Activated naive CD4-positive, alpha-beta T cell treated with anti-CD3 and anti-CD28 coated beads, Interleukin-2, amount 50 U/mL, for 16 hours (primary cell): ENCODE data around the gene ZDHHC14.
"Not testable (repeated sequence)": the region's sequence is repeated elsewhere in the genome, so short reads cannot be mapped to it uniquely, and the experiment has no call there.

ENCODE experiments used
- DNase-seq: peaks from one replicate; pipeline ENCODE4 v3.0.0-alpha.2; 2020

The ZDHHC14 gene

GRCh38 chr6:157380779-157381561, at the start of gene ZDHHC14:
Gene ZDHHC14, plus strand, starts transcription at chr6:157381190.
- peak; percentile 92 for DNase-seq

GRCh38 chr6:157332813-157333212, 48.2 kb upstream of the ZDHHC14 start:
- no peak for DNase-seq

- DNase-seq, result no peak
Observed at GRCh38 chr6:157333537-157333936, 47.5 kb upstream of the ZDHHC14 start.

- no peak for DNase-seq
Observed at GRCh38 chr6:157333956-157334355, 47.0 kb upstream of the ZDHHC14 start.

- DNase-seq, result no peak
Observed at GRCh38 chr6:157335829-157336228, 45.2 kb upstream of the ZDHHC14 start.

GRCh38 chr6:157337276-157337675, 43.7 kb upstream of the ZDHHC14 start:
- not testable (repeated sequence) for DNase-seq

GRCh38 chr6:157337751-157338150, 43.2 kb upstream of the ZDHHC14 start:
- no peak for DNase-seq

- no peak for DNase-seq
Observed at GRCh38 chr6:157339432-157339831, 41.6 kb upstream of the ZDHHC14 start.

GRCh38 chr6:157343732-157344131, 37.3 kb upstream of the ZDHHC14 start:
- DNase-seq, result no peak

- DNase-seq, result no peak
Observed at GRCh38 chr6:157346373-157346772, 34.6 kb upstream of the ZDHHC14 start.

GRCh38 chr6:157358287-157358686, 22.7 kb upstream of the ZDHHC14 start:
- no peak for DNase-seq

GRCh38 chr6:157361886-157362285, 19.1 kb upstream of the ZDHHC14 start:
- no peak for DNase-seq

GRCh38 chr6:157364705-157365104, 16.3 kb upstream of the ZDHHC14 start:
- no peak for DNase-seq

- DNase-seq, result no peak
Observed at GRCh38 chr6:157366648-157367047, 14.3 kb upstream of the ZDHHC14 start.

GRCh38 chr6:157368359-157369049, 12.5 kb upstream of the ZDHHC14 start:
- DNase-seq, result peak; percentile 16

GRCh38 chr6:157370755-157371154, 10.2 kb upstream of the ZDHHC14 start:
- no peak for DNase-seq

GRCh38 chr6:157372501-157373280, 8.3 kb upstream of the ZDHHC14 start:
- no peak for DNase-seq

GRCh38 chr6:157374889-157375443, 6.0 kb upstream of the ZDHHC14 start:
- no peak for DNase-seq

GRCh38 chr6:157376241-157376640, 4.7 kb upstream of the ZDHHC14 start:
- no peak for DNase-seq

GRCh38 chr6:157376706-157377230, 4.2 kb upstream of the ZDHHC14 start:
- DNase-seq, result no peak

GRCh38 chr6:157379656-157380457, 1.1 kb upstream of the ZDHHC14 start:
- peak; percentile 89 for DNase-seq

- no peak for DNase-seq
Observed at GRCh38 chr6:157380458-157380778, 572 bp upstream of the ZDHHC14 start.
